Renal pelvis (tissue), 4 donors: ENCODE data around the gene PLA2G4C. TPM values are rescaled to one million over a fixed set of nuclear protein-coding genes. Genes with fewer than 3 reads are reported as not detected.

Experiments
- DNase-seq: peaks from one replicate; pipeline ENCODE4 v3.0.0-alpha.2; 2013
- polyA plus RNA-seq, 3 donors: library from polyadenylated mRNA; unstranded; fragments of 120-200 nt; gene quantifications; one replicate each; pipeline ENCODE4 v1.2.1, GENCODE V29; 2013; ENCODE audit not compliant: insufficient read length in 3 of 3

Gene PLA2G4C
- polyA plus RNA-seq, 3 donors = 5.7 to 12.5 (median 9.9) TPM

- no peak for DNase-seq
Measured at GRCh38 chr19:48060381-48060780, 50.2 kb downstream of the PLA2G4C start.

- DNase-seq = no peak
Measured at GRCh38 chr19:48059331-48059730, 51.3 kb downstream of the PLA2G4C start.

GRCh38 chr19:48053856-48054255, 56.8 kb downstream of the PLA2G4C start:
- DNase-seq = no peak

GRCh38 chr19:48053076-48053475, 57.5 kb downstream of the PLA2G4C start:
- no peak for DNase-seq

GRCh38 chr19:48051335-48052033, 59.1 kb downstream of the PLA2G4C start:
- no peak for DNase-seq

- DNase-seq = no peak
Measured at GRCh38 chr19:48044561-48044960, 66.1 kb downstream of the PLA2G4C start.

GRCh38 chr19:48043675-48044258, 66.8 kb downstream of the PLA2G4C start, which contains the start of gene CABP5:
TSS of gene CABP5 (minus strand) at chr19:48044079. CDS start at chr19:48043922, 157 bp downstream.
- DNase-seq = no peak

- no peak for DNase-seq
Measured at GRCh38 chr19:48041877-48042580, 68.6 kb downstream of the PLA2G4C start.

GRCh38 chr19:48036765-48037164, 73.9 kb downstream of the PLA2G4C start:
- no peak for DNase-seq

GRCh38 chr19:48033604-48034003, 77.0 kb downstream of the PLA2G4C start:
- DNase-seq = no peak

GRCh38 chr19:48030073-48030472, 80.5 kb downstream of the PLA2G4C start:
- no peak for DNase-seq

GRCh38 chr19:48029431-48029830, 81.2 kb downstream of the PLA2G4C start:
- DNase-seq = no peak

GRCh38 chr19:48025480-48025879, 85.1 kb downstream of the PLA2G4C start:
- DNase-seq = no peak

GRCh38 chr19:48023518-48023917, 87.1 kb downstream of the PLA2G4C start:
- no peak for DNase-seq

GRCh38 chr19:48023011-48023410, 87.6 kb downstream of the PLA2G4C start:
- no peak for DNase-seq

- no peak for DNase-seq
Measured at GRCh38 chr19:48020686-48021085, 89.9 kb downstream of the PLA2G4C start.

- DNase-seq = no peak
Measured at GRCh38 chr19:48010932-48011758, 99.5 kb downstream of the PLA2G4C start.

GRCh38 chr19:48006762-48007161, 103.9 kb downstream of the PLA2G4C start:
- no peak for DNase-seq

- DNase-seq = no peak
Measured at GRCh38 chr19:48004236-48004635, 106.4 kb downstream of the PLA2G4C start.

- DNase-seq = no peak
Measured at GRCh38 chr19:48000846-48001245, 109.8 kb downstream of the PLA2G4C start.

GRCh38 chr19:47998800-47999199, 111.8 kb downstream of the PLA2G4C start:
- no peak for DNase-seq
